ENCODE results near the gene CUTC. TPM values are rescaled to one million over a fixed set of nuclear protein-coding genes. Genes with fewer than 3 reads are reported as not detected.

The CUTC gene
- total RNA-seq, 1 donor from 2014 or later, result 16.4 TPM

GRCh38 chr10:99787782-99788445, 55.9 kb downstream of the CUTC start:
- ATAC-seq (no peak), DNase-seq (no peak)
- H3K36me3 ChIP-seq, result no peaks in the 10 kb centered on the region
- H3K4me1 ChIP-seq, result no peaks in the 10 kb centered on the region
- no peak overlapping the region for H3K4me3 ChIP-seq
- intact Hi-C loops (cut with DNase I), result no loop called here
- no peak for TF ChIP-seq CTCF (IDR thresholded peaks at IDR 0.05)
- no peaks in the 10 kb centered on the region for H3K9me3 ChIP-seq
- peak overlapping the region; percentile 66 for H3K27ac ChIP-seq
- no peaks in the 10 kb centered on the region for H3K27me3 ChIP-seq (ENCODE audit: low read depth)

GRCh38 chr10:99788598-99789256, 56.7 kb downstream of the CUTC start:
- peak overlapping the region; percentile 66 for H3K27ac ChIP-seq
- H3K36me3 ChIP-seq, result no peaks in the 10 kb centered on the region
- H3K4me3 ChIP-seq, result no peak overlapping the region
- no peaks in the 10 kb centered on the region for H3K9me3 ChIP-seq
- no peak for TF ChIP-seq CTCF (IDR thresholded peaks at IDR 0.05)
- no peaks in the 10 kb centered on the region for H3K27me3 ChIP-seq (ENCODE audit: low read depth)
- DNase-seq (no peak), ATAC-seq (peak; percentile 42 to 76)
- no peaks in the 10 kb centered on the region for H3K4me1 ChIP-seq
- intact Hi-C loops (cut with DNase I), result no loop called here

GRCh38 chr10:99791831-99792230, 59.8 kb downstream of the CUTC start:
- TF ChIP-seq CTCF (IDR thresholded peaks at IDR 0.05), result no peak
- no peaks in the 10 kb centered on the region for H3K27me3 ChIP-seq (ENCODE audit: low read depth)
- no peak for ATAC-seq
- no peaks in the 10 kb centered on the region for H3K36me3 ChIP-seq
- no peaks in the 10 kb centered on the region for H3K9me3 ChIP-seq
- no peaks in the 10 kb centered on the region for H3K4me1 ChIP-seq
- H3K27ac ChIP-seq, result no peak overlapping the region
- intact Hi-C loops (cut with DNase I), result no loop called here
- no peak for DNase-seq
- H3K4me3 ChIP-seq, result no peak overlapping the region

GRCh38 chr10:99793819-99794218, 61.8 kb downstream of the CUTC start:
- no peak for TF ChIP-seq CTCF (IDR thresholded peaks at IDR 0.05)
- Histone ChIP-seq H3K27ac (no peak overlapping the region), H3K27me3 (ENCODE audit: low read depth) (no peaks in the 10 kb centered on the region), H3K9me3 (no peaks in the 10 kb centered on the region), H3K4me1 (no peaks in the 10 kb centered on the region), H3K36me3 (no peaks in the 10 kb centered on the region), H3K4me3 (no peak overlapping the region)
- DNase-seq (no peak), ATAC-seq (no peak)
- intact Hi-C loops (cut with DNase I), result no loop called here

- no peak for TF ChIP-seq CTCF (IDR thresholded peaks at IDR 0.05)
- no peak overlapping the region for H3K4me3 ChIP-seq
Measured at GRCh38 chr10:99796928-99797327, 64.9 kb downstream of the CUTC start.

More at GRCh38 chr10:99796928-99797327, 64.9 kb downstream of the CUTC start:
- H3K27ac ChIP-seq, result no peak overlapping the region
- no peaks in the 10 kb centered on the region for H3K27me3 ChIP-seq (ENCODE audit: low read depth)
- no peaks in the 10 kb centered on the region for H3K9me3 ChIP-seq
- H3K4me1 ChIP-seq, result no peaks in the 10 kb centered on the region
- no peaks in the 10 kb centered on the region for H3K36me3 ChIP-seq
- DNase-seq, result no peak
- intact Hi-C loops (cut with DNase I), result no loop called here
- no peak for ATAC-seq

Measured in lower lobe of right lung (tissue), 2 donors.